NCI-H345 treated with DMSO at 0.1 percent for 48 hours (cell line): ENCODE results near the gene COL23A1.
"Not testable (repeated sequence)": the region's sequence is repeated elsewhere in the genome, so short reads cannot be mapped to it uniquely, and the experiment has no call there.

ENCODE experiments used
- DNase-seq: peaks from one replicate; lab custom pipeline; 2025; ENCODE audit not compliant: unreplicated experiment; lab: John Stamatoyannopoulos, UW

The COL23A1 gene

DNA sequence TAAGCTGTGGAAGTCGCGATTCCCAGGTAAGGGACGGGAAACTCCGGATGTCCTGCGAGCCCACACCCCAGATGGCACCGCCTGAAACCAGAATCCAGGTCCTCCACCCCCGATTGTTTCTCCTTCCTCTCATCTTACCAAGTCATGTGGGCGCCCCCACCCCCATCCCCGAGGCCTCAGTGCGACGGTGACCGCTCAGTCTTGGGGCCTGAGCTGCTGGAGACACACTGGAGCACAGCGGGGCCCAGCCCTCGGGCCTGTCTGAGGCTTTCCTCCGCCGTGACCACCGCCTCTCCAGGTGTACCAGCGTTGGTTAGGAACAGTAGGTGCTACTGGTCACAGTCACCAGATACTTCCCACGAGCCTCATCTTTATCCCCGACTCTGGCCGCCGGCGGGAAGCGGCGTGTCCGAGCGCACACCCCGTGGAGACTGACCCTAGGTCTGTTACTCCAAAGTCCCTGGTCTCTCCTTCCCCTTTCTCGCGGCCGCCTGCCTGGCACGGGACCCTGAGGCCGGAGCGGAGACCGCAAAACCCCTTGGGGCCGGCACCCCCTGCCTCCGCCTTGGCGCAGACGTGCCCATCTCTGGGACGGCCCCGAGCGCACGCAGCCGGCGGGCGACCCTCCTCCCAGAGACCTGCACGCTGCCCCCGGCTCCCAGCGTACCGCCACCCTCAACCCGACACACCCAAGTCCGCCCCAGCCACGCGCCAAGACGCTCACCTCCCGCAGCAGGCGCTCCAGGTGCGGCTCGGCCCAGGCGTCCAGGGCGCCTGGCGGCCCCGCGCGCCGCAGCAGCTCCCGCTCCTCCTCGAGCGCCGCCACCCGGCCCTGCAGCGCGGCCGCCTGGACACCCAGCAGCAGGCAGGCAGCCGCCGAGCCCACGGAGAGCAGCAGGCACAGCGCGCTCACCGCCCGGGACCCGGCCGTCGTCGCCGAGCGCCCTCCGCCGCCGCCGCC, 733 bp downstream of the COL23A1 start:
- no peak for DNase-seq

DNA sequence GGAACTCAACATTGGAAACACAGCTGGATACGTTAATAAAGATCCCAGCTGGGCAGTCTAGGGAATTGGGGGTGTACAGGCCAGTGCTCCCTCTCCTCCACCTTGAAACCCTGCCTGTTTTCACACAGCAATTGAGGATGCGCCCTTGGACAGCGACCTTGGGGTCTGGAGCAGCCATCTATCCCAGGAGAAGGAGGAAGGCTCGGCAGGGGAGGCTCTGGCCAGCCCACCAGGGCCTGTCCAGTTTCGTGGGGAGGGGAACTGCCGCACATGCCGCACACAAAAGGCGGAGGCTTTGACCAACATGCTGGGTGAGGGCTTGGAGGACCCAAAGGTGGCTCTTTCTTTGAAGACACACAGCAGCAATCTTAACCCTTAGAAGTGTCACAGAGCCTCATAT, 1.4 kb downstream of the COL23A1 start:
- DNase-seq = no peak

DNA sequence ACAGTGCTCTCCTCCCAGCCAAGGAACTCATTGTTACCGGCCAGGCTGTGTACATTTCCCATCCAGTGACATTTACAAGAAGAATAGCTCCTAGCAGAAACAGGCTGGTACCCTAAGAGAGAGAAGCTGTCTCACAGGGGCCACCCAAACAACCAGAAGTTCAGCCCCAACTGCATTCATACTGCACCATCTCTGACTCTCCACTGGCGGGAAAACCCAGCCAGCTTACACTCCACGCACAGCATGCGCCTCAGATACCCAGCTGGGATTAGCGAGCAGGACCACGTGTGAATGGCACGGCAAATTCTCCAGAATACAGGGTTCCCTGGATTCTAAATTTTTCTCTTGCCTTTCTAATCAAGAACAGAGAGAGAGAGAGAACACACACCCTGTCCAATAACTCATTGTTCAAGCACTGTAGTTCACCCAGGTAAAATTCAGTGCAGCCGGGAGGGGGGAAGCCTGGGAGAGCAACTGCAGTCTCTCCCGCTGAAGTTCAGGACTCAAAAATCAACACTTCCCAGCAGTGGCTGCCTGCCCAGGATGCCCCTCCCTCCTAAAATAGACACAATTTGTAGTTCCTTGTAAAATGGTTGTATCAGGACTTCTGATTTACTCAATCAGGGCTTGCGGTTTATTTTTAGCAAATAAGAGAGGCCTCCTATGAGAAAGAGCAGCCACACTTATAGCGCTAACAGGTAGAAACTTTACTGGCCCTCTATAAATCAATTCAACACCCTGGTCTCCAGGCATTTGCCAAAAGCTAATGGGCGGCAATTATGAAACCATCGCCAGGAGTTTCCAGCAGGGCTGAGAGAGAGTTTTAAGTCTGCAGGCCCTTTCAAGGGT, 2.2 kb downstream of the COL23A1 start:
- no peak for DNase-seq

- DNase-seq = no peak
Measured at GRCh38 chr5:178586396-178586795, 3.8 kb downstream of the COL23A1 start.

GRCh38 chr5:178585421-178585820, 4.8 kb downstream of the COL23A1 start:
- DNase-seq = not testable (repeated sequence)

- no peak for DNase-seq
Measured at GRCh38 chr5:178583279-178583678, 6.9 kb downstream of the COL23A1 start.

DNA sequence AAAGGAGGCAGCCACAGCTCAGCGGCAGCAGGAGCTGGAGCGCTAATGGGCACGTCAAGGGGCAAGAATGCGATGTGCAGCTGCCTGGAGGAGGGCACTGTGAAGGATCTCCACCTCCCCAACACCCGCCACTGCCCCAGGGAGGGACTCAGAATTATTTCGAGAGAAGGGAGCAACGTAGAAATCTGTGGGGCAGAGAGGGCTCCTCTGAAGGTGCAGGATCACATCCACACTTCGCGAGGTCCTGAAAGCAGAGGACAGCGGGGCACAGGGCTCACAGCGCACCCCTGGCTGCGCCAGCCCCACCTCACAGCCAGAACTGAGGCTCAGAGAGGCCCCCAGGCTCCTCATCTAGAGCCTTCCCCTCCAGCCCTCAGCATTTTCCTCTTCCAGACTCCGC, 7.9 kb downstream of the COL23A1 start:
- DNase-seq = no peak

DNA sequence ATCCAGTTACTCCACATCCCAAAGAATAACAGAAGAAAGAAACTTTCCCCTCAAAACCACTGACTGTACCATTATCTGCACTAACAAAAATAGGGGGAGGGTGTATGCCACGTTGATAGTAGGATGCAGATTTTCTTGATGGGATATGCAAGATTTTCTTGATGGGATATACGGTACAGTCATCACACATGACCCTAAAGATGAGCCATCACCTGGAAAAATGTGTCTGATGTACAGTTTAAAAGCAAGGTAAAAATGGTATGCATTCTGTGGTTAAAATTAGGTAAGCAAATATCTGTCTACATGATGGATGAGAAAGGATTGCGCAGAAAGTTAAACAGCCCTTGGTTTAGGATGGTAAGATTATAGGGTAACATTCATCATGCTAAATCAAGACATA, 8.6 kb downstream of the COL23A1 start:
- no peak for DNase-seq

GRCh38 chr5:178580271-178580955, 9.8 kb downstream of the COL23A1 start:
- no peak for DNase-seq

- DNase-seq = no peak
Measured at GRCh38 chr5:178577944-178578343, 12.2 kb downstream of the COL23A1 start.

GRCh38 chr5:178577376-178577839, 12.8 kb downstream of the COL23A1 start:
- no peak for DNase-seq

DNA sequence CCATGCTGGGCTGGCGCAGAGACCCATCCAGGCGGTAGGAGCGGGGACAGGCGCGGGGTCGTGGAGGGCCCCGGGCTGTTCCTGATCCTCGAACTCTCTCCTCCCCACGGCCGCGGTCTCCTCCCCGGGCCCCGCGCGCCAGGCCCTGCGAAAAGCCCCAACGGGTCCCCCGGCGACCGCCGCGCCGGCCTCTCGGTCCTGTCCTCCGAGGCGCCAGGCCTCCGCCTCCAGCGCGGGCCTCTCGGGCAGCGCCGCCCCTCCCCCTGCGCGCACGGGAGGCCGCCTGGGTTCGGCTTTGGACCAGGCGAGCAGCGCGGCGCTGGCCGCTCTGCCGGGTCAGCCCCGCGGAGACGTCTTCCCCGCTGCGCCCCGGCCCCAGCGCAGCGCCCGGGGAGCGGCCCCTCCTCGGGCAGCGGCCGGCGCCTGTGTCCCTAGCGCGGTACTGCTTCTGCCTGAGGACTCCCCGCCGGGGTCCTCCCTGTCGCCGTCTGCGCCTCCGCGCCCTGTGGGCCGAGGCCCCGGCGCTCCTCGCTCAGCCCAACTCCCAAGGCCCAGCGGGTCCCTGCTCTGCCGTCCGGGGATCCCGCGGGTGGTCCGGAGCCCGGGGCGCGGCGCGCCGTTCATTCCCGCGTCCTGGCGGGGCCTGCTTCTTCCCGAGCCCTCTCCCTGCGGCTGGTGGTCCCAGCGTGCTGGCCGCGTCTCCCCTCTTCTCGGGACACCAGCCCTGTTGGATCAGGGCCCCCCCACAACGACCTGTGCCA, 13.4 kb downstream of the COL23A1 start:
- DNase-seq = no peak

- DNase-seq = no peak
Measured at GRCh38 chr5:178573216-178573615, 17.0 kb downstream of the COL23A1 start.

GRCh38 chr5:178572617-178573016, 17.6 kb downstream of the COL23A1 start:
- no peak for DNase-seq

- no peak for DNase-seq
Measured at GRCh38 chr5:178569485-178569884, 20.7 kb downstream of the COL23A1 start.

DNA sequence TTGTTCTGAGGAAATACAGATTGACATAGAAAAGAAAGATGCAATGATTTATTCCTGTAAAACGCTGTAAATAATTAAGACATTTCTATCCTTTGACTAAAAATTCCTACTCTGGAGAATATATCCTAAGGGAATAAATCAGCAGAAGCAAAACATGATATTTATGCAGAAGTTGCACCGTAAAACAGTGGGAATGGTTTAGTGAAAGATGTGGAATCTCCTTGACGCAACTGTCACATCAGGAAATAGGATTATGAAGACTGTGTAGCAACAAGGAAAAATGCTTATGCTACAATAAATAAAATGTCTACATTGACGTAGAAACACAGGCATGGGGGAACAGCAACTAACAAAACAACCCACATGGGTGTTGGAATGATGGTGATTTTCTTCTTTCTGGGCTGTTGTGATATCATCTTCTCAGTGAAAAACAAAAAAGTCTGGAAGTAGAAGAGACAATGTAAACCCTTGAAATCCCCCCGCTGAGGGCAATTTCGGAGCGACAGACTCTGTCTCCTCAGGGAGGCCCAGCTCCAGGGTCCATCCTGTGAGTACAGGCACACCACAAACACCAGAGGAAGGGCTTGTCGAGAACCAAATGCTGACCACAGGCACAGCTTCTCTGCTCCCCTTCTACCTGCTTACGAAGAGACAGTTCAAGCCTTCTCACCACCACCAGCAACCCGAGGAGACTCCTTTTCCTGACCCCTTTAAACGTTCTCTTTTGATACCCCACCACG, 25.2 kb downstream of the COL23A1 start:
- no peak for DNase-seq

- DNase-seq = no peak
Measured at GRCh38 chr5:178564397-178564796, 25.8 kb downstream of the COL23A1 start.

- no peak for DNase-seq
Measured at GRCh38 chr5:178563621-178564020, 26.6 kb downstream of the COL23A1 start.

DNA sequence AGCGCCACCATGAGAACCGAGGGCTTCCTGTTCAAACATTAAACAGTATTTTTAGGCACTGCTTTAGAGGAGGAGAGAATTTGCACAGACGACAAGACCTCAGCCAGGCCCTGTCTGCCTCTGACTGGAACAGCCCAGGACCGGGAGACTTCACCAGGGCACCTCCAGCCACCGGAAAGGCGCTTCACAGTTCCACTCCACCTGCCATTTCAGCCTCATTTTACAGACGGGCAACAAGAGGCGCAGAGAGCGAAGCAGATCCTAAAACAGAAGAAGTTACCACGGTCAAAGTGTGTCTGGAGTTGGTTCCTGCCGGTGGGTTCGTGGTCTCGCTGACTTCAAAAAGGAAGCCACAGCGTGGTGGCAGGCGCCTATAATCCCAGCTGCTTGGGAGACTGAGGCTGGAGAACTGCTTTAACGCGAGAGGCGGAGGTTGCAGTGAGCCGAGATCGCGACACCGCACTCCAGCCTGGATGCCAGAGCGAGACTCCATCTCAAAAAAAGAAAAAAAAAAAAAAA, 28.4 kb downstream of the COL23A1 start:
- no peak for DNase-seq

DNA sequence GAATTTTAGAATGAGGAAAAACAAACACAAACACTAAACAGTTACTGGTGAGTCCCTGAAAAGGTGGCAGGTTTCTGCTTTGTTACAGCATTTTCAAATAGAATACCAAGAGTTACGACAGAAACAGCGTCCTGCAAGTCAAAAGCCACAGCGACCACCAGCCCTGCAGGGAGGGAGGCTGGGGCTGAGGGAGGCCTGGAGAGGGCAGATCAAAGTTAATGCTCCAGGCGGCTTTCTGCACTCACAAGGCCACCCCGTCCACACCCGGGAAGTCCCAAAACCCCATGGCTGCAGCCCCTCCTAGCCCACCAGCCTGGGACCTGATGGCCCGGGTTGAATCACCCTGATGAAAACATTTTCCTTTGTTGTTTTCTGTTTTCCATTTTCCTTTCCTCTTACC, 29.3 kb downstream of the COL23A1 start:
- DNase-seq = no peak
